ENCODE results near the gene ASAP3. TPM values are rescaled to one million over a fixed set of nuclear protein-coding genes. Genes with fewer than 3 reads are reported as not detected.

Gene ASAP3
- total RNA-seq, 4 donors from 2014 or later, result 68.7 to 130 (median 88.5) TPM

GRCh38 chr1:23479666-23479941 is 4.4 kb downstream of the ASAP3 start:
- DNase-seq (ENCODE audit: low spot score in 2 of 2), result no peak
- TF ChIP-seq POLR2A (IDR thresholded peaks at IDR 0.05) (no peak), POLR2AphosphoS5 (IDR thresholded peaks at IDR 0.05) (no peak), CTCF (IDR thresholded peaks at IDR 0.05) (no peak), EP300 (IDR thresholded peaks at IDR 0.05) (no peak)
- Histone ChIP-seq H3K36me3 (no peaks in the 10 kb centered on the region), H3K9me3 (no peaks in the 10 kb centered on the region), H3K4me1 (peaks cover 64% of the 10 kb centered on the region), H3K27me3 (no peaks in the 10 kb centered on the region), H3K4me3 (no peak overlapping the region), H3K27ac (peak overlapping the region; percentile 31)
- WGBS, result 87% methylated on average over 2 of the region's 2 CpGs

- no peak for TF ChIP-seq EP300 (IDR thresholded peaks at IDR 0.05)
- TF ChIP-seq POLR2A (IDR thresholded peaks at IDR 0.05), result peak in 1 of 2 donors; percentile 45
- no peak for TF ChIP-seq CTCF (IDR thresholded peaks at IDR 0.05)
- Histone ChIP-seq H3K4me1 (peaks cover 68% of the 10 kb centered on the region), H3K9me3 (no peaks in the 10 kb centered on the region), H3K27me3 (no peaks in the 10 kb centered on the region), H3K27ac (peak overlapping the region; percentile 31), H3K36me3 (no peaks in the 10 kb centered on the region), H3K4me3 (no peak overlapping the region)
- peak; percentile 84 to 87 for DNase-seq (ENCODE audit: low spot score in 2 of 2)
- 49% methylated on average over 9 of the region's 9 CpGs for WGBS
These were observed 4.9 kb downstream of the ASAP3 start for GRCh38 chr1:23478896-23479665.

- TF ChIP-seq POLR2A (IDR thresholded peaks at IDR 0.05), result no peak
- TF ChIP-seq CTCF (IDR thresholded peaks at IDR 0.05), result no peak
- no peak for TF ChIP-seq POLR2AphosphoS5 (IDR thresholded peaks at IDR 0.05)
- no peak for TF ChIP-seq EP300 (IDR thresholded peaks at IDR 0.05)
- H3K27ac ChIP-seq, result no peak overlapping the region
- no peak overlapping the region for H3K4me3 ChIP-seq
- no peak for DNase-seq (ENCODE audit: low spot score in 2 of 2)
- no peaks in the 10 kb centered on the region for H3K9me3 ChIP-seq
- H3K36me3 ChIP-seq, result no peaks in the 10 kb centered on the region
- 88% methylated on average over 10 of the region's 10 CpGs for WGBS
- H3K4me1 ChIP-seq, result peaks cover 70% of the 10 kb centered on the region
- no peaks in the 10 kb centered on the region for H3K27me3 ChIP-seq
These were observed 6.4 kb downstream of the ASAP3 start for GRCh38 chr1:23477359-23478144.

- peak overlapping the region; percentile 52 for H3K27ac ChIP-seq
- TF ChIP-seq POLR2A (IDR thresholded peaks at IDR 0.05) (no peak), POLR2AphosphoS5 (IDR thresholded peaks at IDR 0.05) (no peak), CTCF (IDR thresholded peaks at IDR 0.05) (no peak), EP300 (IDR thresholded peaks at IDR 0.05) (no peak)
- H3K36me3 ChIP-seq, result no peaks in the 10 kb centered on the region
- 74% methylated on average over 3 of the region's 3 CpGs for WGBS
- DNase-seq (ENCODE audit: low spot score in 2 of 2), result no peak
- H3K27me3 ChIP-seq, result no peaks in the 10 kb centered on the region
- H3K4me1 ChIP-seq, result peaks cover 76% of the 10 kb centered on the region
- H3K4me3 ChIP-seq, result no peak overlapping the region
- no peaks in the 10 kb centered on the region for H3K9me3 ChIP-seq
These were observed 8.3 kb downstream of the ASAP3 start for GRCh38 chr1:23475641-23476040.

- DNase-seq (ENCODE audit: low spot score in 2 of 2), result no peak
- Histone ChIP-seq H3K27ac (peak overlapping the region; percentile 52), H3K36me3 (no peaks in the 10 kb centered on the region), H3K4me3 (no peak overlapping the region), H3K27me3 (no peaks in the 10 kb centered on the region), H3K9me3 (no peaks in the 10 kb centered on the region), H3K4me1 (peaks cover 78% of the 10 kb centered on the region)
- TF ChIP-seq CTCF (IDR thresholded peaks at IDR 0.05) (no peak), POLR2AphosphoS5 (IDR thresholded peaks at IDR 0.05) (no peak), POLR2A (IDR thresholded peaks at IDR 0.05) (no peak), EP300 (IDR thresholded peaks at IDR 0.05) (no peak)
- 61% methylated on average over 6 of the region's 6 CpGs for WGBS
These were observed 8.8 kb downstream of the ASAP3 start for GRCh38 chr1:23475134-23475628.
